ENCODE results near the gene CHRM5.
A peak's percentile ranks its signal among the peaks of the same experiment; 100 is the strongest.
"Not testable (repeated sequence)": the region's sequence is repeated elsewhere in the genome, so short reads cannot be mapped to it uniquely, and the experiment has no call there.

The CHRM5 gene

GRCh38 chr15:33994005-33994615 lies 25.8 kb downstream of the CHRM5 start:
- DNase-seq, result peak; percentile 70

- DNase-seq, result not testable (repeated sequence)
Observed at GRCh38 chr15:33995666-33996065, 27.4 kb downstream of the CHRM5 start.

GRCh38 chr15:34001536-34001935 lies 33.2 kb downstream of the CHRM5 start:
- no peak for DNase-seq

- DNase-seq, result no peak
Observed at GRCh38 chr15:34006381-34006780, 38.1 kb downstream of the CHRM5 start.

- DNase-seq, result no peak
Observed at GRCh38 chr15:34009656-34010055, 41.4 kb downstream of the CHRM5 start.

GRCh38 chr15:34010921-34011320 lies 42.6 kb downstream of the CHRM5 start:
- DNase-seq, result no peak

- no peak for DNase-seq
Observed at GRCh38 chr15:34011481-34011880, 43.2 kb downstream of the CHRM5 start.

- DNase-seq, result no peak
Observed at GRCh38 chr15:34012461-34013028, 44.2 kb downstream of the CHRM5 start.

- DNase-seq, result no peak
Observed at GRCh38 chr15:34013746-34014145, 45.4 kb downstream of the CHRM5 start.

GRCh38 chr15:34014556-34014955 lies 46.3 kb downstream of the CHRM5 start:
- no peak for DNase-seq

- no peak for DNase-seq
Observed at GRCh38 chr15:34018021-34018645, 49.8 kb downstream of the CHRM5 start.

- DNase-seq, result not testable (repeated sequence)
Observed at GRCh38 chr15:34018738-34019137, 50.4 kb downstream of the CHRM5 start.

GRCh38 chr15:34019369-34019990 lies 51.2 kb downstream of the CHRM5 start:
- no peak for DNase-seq

GRCh38 chr15:34023907-34024306 lies 55.6 kb downstream of the CHRM5 start:
- DNase-seq, result no peak

GRCh38 chr15:34025252-34025651 lies 57.0 kb downstream of the CHRM5 start:
- DNase-seq, result peak; percentile 43

GRCh38 chr15:34027606-34028005 lies 59.3 kb downstream of the CHRM5 start:
- DNase-seq, result no peak

GRCh38 chr15:34031987-34032760 lies 63.9 kb downstream of the CHRM5 start:
- no peak for DNase-seq

- DNase-seq, result peak; percentile 92
Observed at GRCh38 chr15:34038023-34038870, 70.0 kb downstream of the CHRM5 start.

GRCh38 chr15:34038871-34039789 lies 70.8 kb downstream of the CHRM5 start, which contains the start of gene AVEN:
Gene AVEN (minus strand): TSS chr15:34039204. CDS start chr15:34039046, 158 bp downstream.
- DNase-seq, result peak; percentile 77

- DNase-seq, result peak; percentile 52
Observed at GRCh38 chr15:34039790-34040113, 71.5 kb downstream of the CHRM5 start.

- no peak for DNase-seq
Observed at GRCh38 chr15:34043391-34043790, 75.1 kb downstream of the CHRM5 start.

All from hematopoietic multipotent progenitor cell treated with erythropoietin and hydrocortisone succinate and interleukin-3 and kit ligand, for 4 days (in vitro differentiated cells).